GM19023 (cell line): ENCODE measurements around the gene ADAT3.
A peak's percentile ranks its signal among the peaks of the same experiment; 100 is the strongest.
"Not testable (repeated sequence)": the region's sequence is repeated elsewhere in the genome, so short reads cannot be mapped to it uniquely, and the experiment has no call there.

Experiments used
- ATAC-seq: cut with Tn5 transposase; IDR thresholded peaks from one replicate; pipeline ENCODE4 v1.9.1; 2021; ENCODE audit warnings: mild to moderate bottlenecking, moderate library complexity; ENCODE audit not compliant: unreplicated experiment

ADAT3 gene

DNA sequence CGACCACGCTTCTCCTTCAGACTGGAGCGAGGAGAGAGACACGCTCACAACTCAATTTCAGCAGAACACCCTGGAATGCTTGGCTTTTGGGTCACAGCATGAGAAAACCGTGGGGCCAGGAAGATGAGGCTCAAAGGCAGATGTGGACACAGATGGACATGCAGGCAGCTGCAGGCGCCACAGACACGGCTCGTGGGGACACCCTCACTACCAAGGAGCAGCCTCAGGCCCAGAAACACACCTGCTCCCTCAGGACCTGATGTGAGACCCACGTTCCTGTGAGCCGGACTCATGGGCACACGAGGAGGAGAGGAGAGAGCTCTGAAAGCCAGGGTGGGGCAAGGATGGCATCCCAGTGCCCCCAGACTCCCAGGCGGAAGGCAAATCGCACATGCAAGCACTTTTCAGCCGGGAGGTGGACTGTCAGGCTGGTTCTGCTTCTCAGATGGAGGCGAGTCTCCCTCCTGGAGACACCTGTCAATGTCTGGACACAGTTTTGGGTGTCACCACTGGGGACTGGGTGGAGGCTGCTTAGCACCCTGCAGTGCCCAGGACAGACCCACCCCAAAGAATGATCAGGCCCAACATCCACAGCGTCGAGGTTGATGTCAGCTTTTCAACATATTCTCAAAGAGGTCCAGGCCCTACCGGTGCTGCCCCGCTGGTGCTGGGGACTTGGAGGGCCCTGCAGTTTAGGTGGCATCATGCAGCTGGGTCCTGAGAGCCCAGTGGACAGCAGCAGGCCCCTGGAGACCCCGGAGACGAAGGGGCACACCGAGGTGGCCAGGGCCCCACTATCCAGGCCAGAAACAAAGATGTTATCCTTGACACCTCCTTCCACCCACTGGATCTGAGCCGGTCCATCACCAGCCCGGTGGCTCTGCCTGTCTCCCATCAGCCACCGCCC is 22.2 kb upstream of the ADAT3 start:
- ATAC-seq, result no peak

DNA sequence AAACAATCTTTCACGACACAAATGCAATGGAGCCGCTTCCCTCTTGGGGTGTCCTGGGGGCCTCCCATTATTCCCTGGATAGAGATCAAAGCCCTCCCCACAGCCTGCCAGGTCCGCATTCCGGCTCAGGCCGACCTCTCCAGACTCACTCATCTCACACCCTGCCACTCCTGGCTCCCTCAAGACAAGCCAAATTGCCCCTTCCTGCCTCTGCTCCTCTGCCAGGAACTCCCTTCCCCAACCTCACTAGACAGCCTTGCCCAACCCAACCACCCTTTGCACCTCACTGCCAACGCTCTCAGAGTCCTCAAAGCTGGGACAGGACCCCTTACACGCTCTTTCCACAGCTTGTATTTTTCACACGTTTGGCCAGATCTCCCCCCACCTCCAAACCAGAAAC is 21.4 kb upstream of the ADAT3 start:
- ATAC-seq, result no peak

DNA sequence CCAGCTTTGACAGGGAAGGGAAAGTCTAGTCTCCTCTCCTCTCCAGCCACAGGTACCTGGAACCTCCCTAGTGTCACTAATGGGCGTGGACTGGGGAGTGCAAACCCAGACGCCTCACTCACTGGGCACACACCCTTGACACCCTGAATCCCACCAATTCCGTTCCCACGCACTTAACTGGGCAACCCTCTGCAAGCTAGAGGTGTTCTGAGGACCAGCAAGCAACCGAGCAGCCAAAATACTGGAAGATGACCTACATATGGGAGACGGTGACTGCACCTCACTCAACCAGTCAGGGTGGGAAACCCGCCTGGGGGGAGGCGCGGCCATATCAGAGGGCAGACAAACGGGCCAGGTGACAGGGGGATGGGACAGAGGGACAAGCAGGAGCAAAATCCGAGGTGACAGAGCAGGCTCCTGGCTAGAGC is 20.9 kb upstream of the ADAT3 start:
- no peak for ATAC-seq

DNA sequence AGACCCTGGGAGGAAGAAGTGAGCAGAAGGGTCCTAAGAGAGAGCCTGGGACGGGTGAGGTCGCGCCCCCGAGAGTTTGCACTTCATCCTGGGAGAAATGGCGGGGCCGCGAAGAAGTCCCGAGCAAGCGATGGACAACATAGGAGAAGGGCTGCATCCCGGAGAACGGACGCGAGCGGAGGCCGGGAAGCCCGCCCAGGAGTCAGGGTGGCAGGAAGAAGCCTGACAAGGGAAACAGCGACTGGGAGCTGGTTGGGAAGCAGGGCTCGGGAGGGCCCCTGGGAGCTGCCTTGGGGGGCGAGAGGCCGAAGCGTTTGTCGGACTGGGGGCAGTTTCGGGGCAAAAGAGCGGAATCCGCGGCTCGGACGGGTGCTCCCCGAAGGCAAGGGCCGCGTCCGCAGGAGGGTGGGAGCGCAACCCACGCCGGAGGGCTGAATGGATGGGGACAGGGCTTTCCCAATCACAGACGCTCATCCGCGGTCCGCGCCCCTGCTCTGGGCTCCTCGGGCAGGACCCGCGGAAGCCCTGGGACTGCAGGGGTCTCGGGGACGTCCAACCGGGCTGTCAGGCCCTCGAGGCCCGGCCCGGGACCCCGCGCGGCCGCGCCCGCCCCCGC is 20.4 kb upstream of the ADAT3 start:
- ATAC-seq, result peak; percentile 11

DNA sequence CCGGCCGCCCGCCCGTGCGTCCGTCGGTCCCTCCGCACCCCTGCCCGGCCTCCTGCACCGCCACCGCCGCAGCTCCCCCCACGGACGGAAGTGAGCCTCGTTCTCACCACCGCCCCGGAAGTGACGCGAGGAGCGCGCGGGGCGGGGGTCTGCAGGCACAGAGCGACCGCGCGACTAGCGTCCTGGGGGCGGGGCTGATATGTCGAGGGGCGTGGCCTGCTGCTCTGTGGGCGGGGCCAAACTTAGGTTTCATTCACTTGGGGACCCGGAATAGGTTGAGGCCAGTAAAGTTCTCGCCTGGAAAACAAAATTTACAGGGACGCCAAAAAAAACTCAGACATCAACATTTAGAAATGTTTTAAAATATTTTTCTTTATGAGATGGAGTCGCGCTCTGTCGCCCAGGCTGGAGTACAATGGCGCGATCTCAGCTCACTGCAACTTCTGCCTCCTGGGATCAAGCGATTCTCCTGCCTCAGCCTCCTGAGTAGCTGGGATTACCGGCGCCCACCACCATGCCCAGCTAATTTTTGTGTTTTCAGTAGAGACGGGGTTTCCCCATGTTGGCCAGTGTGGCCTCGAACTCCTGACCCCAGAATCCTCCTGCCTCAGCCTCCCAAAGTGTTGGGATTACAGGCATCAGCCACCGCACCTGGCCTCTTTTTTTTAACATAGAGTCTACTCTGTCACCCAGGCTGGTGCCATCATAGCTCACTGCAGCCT is 19.6 kb upstream of the ADAT3 start, which contains the start of gene ABHD17A:
Gene ABHD17A, minus strand, starts transcription at position 99 of the 722 bp plus-strand sequence. CDS start 3,930 bp downstream, outside the sequence.
- ATAC-seq, result peak; percentile 72

DNA sequence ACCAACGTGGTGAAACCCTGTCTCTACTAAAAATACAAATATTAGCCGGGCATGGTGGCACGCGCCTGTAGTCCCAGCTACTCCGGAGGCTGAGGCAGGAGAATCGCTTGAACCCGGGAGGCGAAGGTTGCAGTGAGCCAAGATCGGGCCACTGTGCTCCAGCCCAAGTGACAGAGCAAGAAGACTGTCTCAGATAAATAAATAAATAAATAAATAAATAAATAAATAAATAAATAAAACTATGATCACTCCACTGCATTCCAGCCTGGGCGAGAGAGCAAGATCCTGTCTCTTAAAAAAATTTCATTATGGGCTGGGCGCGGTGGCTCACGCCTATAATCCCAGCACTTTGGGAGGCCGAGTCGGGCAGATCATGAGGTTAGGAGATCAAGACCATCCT is 18.8 kb upstream of the ADAT3 start:
- not testable (repeated sequence) for ATAC-seq

- ATAC-seq, result no peak
Measured at GRCh38 chr19:1888385-1888784, 16.8 kb upstream of the ADAT3 start.

DNA sequence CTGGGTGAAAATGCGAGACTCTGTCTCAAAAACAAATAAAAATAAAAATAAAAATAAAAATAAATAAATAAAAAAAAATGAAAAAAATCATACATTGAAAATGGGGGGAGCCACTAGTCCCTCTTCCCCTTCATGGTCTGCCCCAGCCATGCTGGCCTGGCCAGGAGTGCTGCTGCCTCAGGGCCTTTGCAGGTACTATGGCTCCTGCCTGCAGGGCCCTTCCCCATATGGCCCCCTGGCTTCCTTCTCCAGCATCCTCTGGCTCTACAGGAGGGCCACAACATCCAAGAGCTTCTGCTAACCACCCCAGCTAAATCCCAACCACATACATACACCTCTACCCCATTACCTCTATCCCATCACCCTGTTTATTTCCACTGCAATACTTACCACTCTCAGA is 15.3 kb upstream of the ADAT3 start:
- no peak for ATAC-seq

DNA sequence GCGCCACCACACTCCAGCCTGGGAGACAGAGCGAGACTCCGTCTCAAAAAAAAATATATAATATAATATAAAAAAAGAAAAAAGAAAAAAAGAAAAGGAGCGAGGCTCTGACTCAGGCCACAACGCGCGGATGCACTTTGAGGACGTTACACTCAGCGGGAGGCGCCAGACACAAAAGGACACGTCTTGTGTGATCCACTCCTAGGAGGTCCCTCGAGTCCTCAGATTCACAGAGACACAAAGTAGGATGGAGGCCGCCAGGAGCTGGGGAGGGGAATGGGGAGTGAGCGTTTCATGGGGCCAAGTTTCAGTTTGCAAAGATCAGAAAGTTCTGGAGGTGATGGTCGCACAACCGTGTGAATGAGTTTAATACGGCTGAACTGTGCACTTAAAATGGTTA is 11.4 kb upstream of the ADAT3 start:
- ATAC-seq, result no peak

GRCh38 chr19:1896508-1896907 is 8.7 kb upstream of the ADAT3 start:
- no peak for ATAC-seq

GRCh38 chr19:1901940-1902404 is 3.2 kb upstream of the ADAT3 start:
- no peak for ATAC-seq

- no peak for ATAC-seq
Measured at GRCh38 chr19:1902923-1903322, 2.3 kb upstream of the ADAT3 start.

DNA sequence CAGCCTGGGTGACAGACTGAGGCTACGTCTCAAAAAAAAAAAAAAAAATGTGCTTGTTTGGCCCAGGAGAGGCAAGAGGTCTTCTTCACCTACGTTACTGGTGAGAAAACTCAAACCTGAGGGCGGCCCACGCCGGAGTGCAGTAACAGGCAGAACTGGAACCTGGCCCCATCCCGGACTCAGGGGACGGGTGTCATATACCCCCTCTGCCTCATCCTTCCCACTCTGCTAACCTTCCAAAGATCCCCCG is 414 bp upstream of the ADAT3 start:
- ATAC-seq, result no peak

GRCh38 chr19:1905863-1906375 is 720 bp downstream of the ADAT3 start:
- no peak for ATAC-seq

DNA sequence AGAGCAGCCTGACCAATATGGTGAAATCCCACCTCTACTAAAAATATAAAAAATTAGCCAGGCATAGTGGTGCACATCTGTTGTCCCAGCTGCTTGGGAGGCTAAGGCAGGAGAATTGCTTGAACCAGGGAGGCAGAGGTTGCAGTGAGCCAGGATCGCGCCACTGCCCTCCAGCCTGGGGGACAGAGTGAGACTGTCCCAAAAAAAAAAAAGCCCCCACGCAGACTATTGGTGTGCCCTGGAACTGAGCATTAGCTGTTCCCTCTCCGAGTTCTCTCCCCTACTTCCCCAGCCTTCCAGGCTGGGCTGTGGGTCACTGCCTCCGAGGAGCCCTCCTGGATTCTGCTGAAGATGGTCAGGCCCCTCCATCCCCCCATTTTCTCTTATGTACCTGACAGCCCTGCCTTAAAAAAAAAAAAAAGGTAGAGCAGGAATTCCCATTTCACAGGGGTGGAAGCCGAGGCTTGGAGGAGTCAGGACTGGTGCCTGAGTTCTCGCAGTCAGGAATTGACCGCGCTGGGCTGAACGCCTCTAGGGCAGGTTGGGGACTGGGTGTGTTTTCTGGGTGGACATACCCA is 1.9 kb downstream of the ADAT3 start:
- no peak for ATAC-seq

DNA sequence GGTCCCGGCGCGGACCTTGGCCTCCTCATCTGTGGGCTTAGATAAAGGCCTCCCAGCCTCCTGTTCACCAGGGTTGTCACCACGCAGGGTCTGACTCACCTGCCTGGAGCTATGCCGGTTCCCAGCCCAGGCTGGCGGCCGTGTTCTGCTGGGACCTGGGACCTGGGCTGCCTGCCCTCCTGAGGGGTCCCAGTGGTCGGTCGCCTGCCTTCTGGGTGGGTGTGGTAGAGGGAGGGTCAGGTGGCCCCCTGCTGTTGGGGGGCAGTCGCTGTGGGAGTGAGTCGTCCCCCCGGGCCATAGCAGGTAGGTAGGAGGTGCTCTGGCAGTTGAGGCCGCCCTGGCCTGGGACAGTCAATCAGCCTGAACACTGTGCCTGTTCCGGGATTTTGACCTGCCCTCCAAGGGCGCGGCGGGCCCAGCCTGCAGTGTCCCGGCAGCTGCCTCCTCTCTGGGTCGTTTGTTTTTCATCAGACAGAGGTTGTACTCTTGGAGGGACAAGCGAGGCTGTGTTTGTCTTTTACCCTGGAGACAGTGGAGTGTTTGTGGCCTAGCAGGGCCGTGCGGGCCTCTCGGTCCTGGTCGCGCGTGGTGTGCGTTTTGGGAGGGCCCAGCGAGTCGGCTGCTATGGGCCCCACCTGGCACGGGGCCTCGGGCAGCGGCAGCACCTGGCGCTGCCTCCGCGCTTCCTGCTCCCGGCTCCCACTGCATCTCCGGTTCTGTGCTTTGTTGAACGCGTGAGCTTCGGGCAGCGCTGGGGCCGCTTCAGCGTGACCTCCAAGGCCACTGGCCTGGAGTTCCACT is 2.6 kb downstream of the ADAT3 start:
- no peak for ATAC-seq

- no peak for ATAC-seq
Measured at GRCh38 chr19:1908364-1908678, 3.1 kb downstream of the ADAT3 start.

GRCh38 chr19:1909761-1910080 is 4.5 kb downstream of the ADAT3 start:
- no peak for ATAC-seq

GRCh38 chr19:1910177-1910576 is 5.0 kb downstream of the ADAT3 start:
- ATAC-seq, result no peak

GRCh38 chr19:1911098-1911497 is 5.9 kb downstream of the ADAT3 start:
- no peak for ATAC-seq

GRCh38 chr19:1911995-1912394 is 6.8 kb downstream of the ADAT3 start:
- ATAC-seq, result no peak
